CD4-positive, alpha-beta T cell treated with Interleukin-2 at 100 ng/mL for 4 hours (primary cell): Measurements from ENCODE around the gene C1orf52.
A peak's percentile ranks its signal among the peaks of the same experiment; 100 is the strongest.

Experiments
- DNase-seq: peaks from one replicate; pipeline ENCODE4 v3.0.0-alpha.2; 2020; ENCODE audit warnings: low spot score

C1orf52 gene

GRCh38 chr1:85259118-85259911 is at the start of gene C1orf52:
TSS of gene C1orf52 (minus strand) at chr1:85259662. CDS start at chr1:85259633, 29 bp downstream.
- peak; percentile 94 for DNase-seq

- no peak for DNase-seq
Observed at GRCh38 chr1:85308833-85309350, 49.4 kb upstream of the C1orf52 start.

- peak; percentile 56 for DNase-seq
Observed at GRCh38 chr1:85307987-85308832, 48.7 kb upstream of the C1orf52 start.

GRCh38 chr1:85306236-85306635 is 46.8 kb upstream of the C1orf52 start:
- DNase-seq = no peak

- DNase-seq = no peak
Observed at GRCh38 chr1:85303440-85304162, 44.1 kb upstream of the C1orf52 start.

- no peak for DNase-seq
Observed at GRCh38 chr1:85300140-85300539, 40.7 kb upstream of the C1orf52 start.

GRCh38 chr1:85297855-85298629 is 38.6 kb upstream of the C1orf52 start:
- peak; percentile 74 for DNase-seq

GRCh38 chr1:85297538-85297854 is 38.0 kb upstream of the C1orf52 start:
- no peak for DNase-seq

- DNase-seq = no peak
Observed at GRCh38 chr1:85296980-85297379, 37.5 kb upstream of the C1orf52 start.

GRCh38 chr1:85295654-85296053 is 36.2 kb upstream of the C1orf52 start:
- DNase-seq = no peak

GRCh38 chr1:85295006-85295431 is 35.6 kb upstream of the C1orf52 start:
- no peak for DNase-seq

- DNase-seq = no peak
Observed at GRCh38 chr1:85290826-85291225, 31.4 kb upstream of the C1orf52 start.

GRCh38 chr1:85289848-85290335 is 30.4 kb upstream of the C1orf52 start:
- no peak for DNase-seq

GRCh38 chr1:85289207-85289847 is 29.9 kb upstream of the C1orf52 start:
- no peak for DNase-seq

- DNase-seq = no peak
Observed at GRCh38 chr1:85284202-85284601, 24.7 kb upstream of the C1orf52 start.

GRCh38 chr1:85283475-85284199 is 24.2 kb upstream of the C1orf52 start:
- no peak for DNase-seq

GRCh38 chr1:85282424-85282823 is 23.0 kb upstream of the C1orf52 start:
- DNase-seq = no peak

- no peak for DNase-seq
Observed at GRCh38 chr1:85280636-85281035, 21.2 kb upstream of the C1orf52 start.

GRCh38 chr1:85279458-85280080 is 20.1 kb upstream of the C1orf52 start:
- no peak for DNase-seq

GRCh38 chr1:85278853-85279314 is 19.4 kb upstream of the C1orf52 start:
- peak; percentile 67 for DNase-seq
